HL-60 (cell line): ENCODE results near the gene NAALADL2.

Experiments used
- DNase-seq, 2 experiments: peaks; one replicate each; pipeline ENCODE4 v3.0.0-alpha.2; 2010 to 2020; ENCODE audit warnings: low read depth in 1 of 2, low spot score in 1 of 2
- H3K27ac ChIP-seq: fragments of 250-450 bp; sonication (Bioruptor Pico); replicated peaks from 2 replicates; pipeline ENCODE4 v1.5.1; 2020; ENCODE audit warnings: mild to moderate bottlenecking, moderate library complexity
- H3K27me3 ChIP-seq: fragments of 250-450 bp; sonication (Bioruptor Pico); 2 replicates; pipeline ENCODE4 v1.5.1; 2021; ENCODE audit warnings: mild to moderate bottlenecking, moderate library complexity; ENCODE audit not compliant: insufficient read depth, poor library complexity, severe bottlenecking
- H3K4me3 ChIP-seq: replicated peaks from 2 replicates; pipeline ENCODE4 v1.5.1; 2011; ENCODE audit warnings: mild to moderate bottlenecking, control low read depth, low read length; ENCODE audit not compliant: insufficient read depth
- GABPA ChIP-seq: IDR thresholded peaks from 2 replicates; pipeline ENCODE4 v1.6.1; 2012; ENCODE audit warnings: low read depth
- POLR2AphosphoS5 ChIP-seq: IDR thresholded peaks from 2 replicates; pipeline ENCODE4 v1.6.1; 2012; ENCODE audit warnings: low read depth
- SPI1 ChIP-seq: IDR thresholded peaks from 2 replicates; pipeline ENCODE4 v1.6.1; 2012; ENCODE audit warnings: low read depth, mild to moderate bottlenecking, borderline replicate concordance
- TF ChIP-seq, protein P1 (sequence below): IDR thresholded peaks from one replicate; pipeline ENCODE4 v1.5.1; 2011; ENCODE audit warnings: low read length, control low read depth, inconsistent platforms; ENCODE audit not compliant: insufficient read depth
- TF ChIP-seq, protein P2 (sequence below): IDR thresholded peaks from 2 replicates; pipeline ENCODE4 v1.6.1; 2012; ENCODE audit warnings: low read depth; ENCODE audit not compliant: insufficient replicate concordance

Gene NAALADL2

DNA sequence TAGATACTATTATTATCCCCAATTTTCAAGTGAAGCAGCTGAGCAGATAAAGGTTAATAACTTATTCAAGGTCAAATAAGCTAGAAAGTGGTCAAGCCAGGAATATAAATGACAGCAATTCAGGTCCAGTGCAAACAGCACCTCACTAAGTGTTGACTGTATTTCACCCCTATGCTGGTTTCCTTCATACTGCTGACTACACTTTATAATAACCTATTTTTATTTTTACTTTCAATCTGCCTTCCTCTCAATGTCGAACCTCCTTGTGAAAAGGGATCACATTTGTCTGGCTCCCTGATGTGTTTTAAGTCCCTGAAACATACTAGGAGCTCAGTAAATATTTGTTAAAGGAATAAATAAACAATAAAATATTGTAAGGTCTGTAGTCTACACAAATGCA is 146.1 kb downstream of the NAALADL2 start:
- no peak for DNase-seq
- no peak overlapping the region for H3K27ac ChIP-seq
- TF ChIP-seq GABPA (no peak), POLR2AphosphoS5 (no peak), SPI1 (no peak)
- no peaks in the 10 kb centered on the region for H3K27me3 ChIP-seq
- H3K4me3 ChIP-seq = no peak overlapping the region

DNA sequence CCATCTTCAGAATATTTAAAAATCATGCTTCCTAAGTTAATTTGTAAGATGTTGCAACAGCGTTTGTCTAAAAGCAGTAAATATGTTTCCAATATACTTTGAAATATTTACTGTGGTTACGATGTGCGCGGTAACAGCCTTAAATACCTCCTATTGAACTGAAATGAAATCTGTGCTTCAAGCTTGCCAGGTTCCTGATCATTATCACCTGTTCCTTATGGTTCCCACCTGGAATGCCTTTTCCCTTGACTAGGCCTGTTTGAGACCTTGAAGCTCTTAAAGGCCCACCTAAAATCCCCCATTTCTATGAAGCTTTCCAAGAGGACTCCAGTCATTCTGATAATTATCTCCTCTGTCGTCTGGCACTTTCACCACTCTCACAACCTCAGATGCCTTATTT is 146.7 kb downstream of the NAALADL2 start:
- H3K4me3 ChIP-seq = no peak overlapping the region
- TF ChIP-seq POLR2AphosphoS5 (no peak), SPI1 (no peak), GABPA (no peak)
- TF ChIP-seq, protein P1, sequence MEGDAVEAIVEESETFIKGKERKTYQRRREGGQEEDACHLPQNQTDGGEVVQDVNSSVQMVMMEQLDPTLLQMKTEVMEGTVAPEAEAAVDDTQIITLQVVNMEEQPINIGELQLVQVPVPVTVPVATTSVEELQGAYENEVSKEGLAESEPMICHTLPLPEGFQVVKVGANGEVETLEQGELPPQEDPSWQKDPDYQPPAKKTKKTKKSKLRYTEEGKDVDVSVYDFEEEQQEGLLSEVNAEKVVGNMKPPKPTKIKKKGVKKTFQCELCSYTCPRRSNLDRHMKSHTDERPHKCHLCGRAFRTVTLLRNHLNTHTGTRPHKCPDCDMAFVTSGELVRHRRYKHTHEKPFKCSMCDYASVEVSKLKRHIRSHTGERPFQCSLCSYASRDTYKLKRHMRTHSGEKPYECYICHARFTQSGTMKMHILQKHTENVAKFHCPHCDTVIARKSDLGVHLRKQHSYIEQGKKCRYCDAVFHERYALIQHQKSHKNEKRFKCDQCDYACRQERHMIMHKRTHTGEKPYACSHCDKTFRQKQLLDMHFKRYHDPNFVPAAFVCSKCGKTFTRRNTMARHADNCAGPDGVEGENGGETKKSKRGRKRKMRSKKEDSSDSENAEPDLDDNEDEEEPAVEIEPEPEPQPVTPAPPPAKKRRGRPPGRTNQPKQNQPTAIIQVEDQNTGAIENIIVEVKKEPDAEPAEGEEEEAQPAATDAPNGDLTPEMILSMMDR = no peak
- TF ChIP-seq, protein P2, sequence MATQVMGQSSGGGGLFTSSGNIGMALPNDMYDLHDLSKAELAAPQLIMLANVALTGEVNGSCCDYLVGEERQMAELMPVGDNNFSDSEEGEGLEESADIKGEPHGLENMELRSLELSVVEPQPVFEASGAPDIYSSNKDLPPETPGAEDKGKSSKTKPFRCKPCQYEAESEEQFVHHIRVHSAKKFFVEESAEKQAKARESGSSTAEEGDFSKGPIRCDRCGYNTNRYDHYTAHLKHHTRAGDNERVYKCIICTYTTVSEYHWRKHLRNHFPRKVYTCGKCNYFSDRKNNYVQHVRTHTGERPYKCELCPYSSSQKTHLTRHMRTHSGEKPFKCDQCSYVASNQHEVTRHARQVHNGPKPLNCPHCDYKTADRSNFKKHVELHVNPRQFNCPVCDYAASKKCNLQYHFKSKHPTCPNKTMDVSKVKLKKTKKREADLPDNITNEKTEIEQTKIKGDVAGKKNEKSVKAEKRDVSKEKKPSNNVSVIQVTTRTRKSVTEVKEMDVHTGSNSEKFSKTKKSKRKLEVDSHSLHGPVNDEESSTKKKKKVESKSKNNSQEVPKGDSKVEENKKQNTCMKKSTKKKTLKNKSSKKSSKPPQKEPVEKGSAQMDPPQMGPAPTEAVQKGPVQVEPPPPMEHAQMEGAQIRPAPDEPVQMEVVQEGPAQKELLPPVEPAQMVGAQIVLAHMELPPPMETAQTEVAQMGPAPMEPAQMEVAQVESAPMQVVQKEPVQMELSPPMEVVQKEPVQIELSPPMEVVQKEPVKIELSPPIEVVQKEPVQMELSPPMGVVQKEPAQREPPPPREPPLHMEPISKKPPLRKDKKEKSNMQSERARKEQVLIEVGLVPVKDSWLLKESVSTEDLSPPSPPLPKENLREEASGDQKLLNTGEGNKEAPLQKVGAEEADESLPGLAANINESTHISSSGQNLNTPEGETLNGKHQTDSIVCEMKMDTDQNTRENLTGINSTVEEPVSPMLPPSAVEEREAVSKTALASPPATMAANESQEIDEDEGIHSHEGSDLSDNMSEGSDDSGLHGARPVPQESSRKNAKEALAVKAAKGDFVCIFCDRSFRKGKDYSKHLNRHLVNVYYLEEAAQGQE = no peak
- H3K27me3 ChIP-seq = no peaks in the 10 kb centered on the region
- H3K27ac ChIP-seq = no peak overlapping the region
- DNase-seq = no peak

DNA sequence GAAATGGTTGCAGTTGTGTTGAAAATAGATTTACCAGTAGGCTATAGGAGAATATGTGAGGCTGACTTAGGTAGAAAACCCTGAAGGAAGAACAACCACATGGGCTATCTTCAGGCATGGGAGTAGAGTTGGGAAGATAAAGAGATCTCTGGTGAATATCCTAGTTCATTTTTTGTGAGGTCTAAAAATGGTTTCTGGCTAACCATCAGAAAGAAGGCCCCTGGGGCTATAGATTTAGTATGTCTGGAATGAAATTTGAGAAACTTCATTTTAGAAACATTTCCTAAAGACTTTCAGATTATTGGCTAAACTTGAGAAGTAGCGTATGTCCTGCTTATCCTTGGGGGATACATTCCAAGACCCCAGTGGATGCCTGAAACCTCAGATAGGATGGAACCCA is 148.2 kb downstream of the NAALADL2 start:
- H3K27ac ChIP-seq = no peak overlapping the region
- TF ChIP-seq, protein P2 = no peak
- no peak for TF ChIP-seq POLR2AphosphoS5
- TF ChIP-seq SPI1 = no peak
- TF ChIP-seq, protein P1 = no peak
- no peak for TF ChIP-seq GABPA
- H3K27me3 ChIP-seq = no peaks in the 10 kb centered on the region
- DNase-seq = no peak
- H3K4me3 ChIP-seq = no peak overlapping the region

DNA sequence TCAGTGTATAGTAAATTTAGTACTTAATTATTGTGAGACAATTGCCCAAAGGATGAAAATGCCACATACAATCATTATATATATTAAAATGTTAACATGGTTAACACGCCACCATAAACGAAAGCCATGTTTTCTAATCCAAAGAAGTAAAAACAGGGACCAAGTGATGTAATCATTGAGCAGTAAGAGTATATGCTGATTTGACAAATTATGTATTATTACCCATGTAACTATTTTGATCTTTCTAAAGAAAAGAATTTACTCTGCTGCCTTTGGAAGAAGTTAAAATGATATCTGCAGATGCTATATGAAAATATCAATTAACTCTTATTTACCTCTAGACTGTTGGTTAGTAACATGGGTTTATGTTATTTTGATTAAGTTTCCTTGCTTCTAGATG is 150.2 kb downstream of the NAALADL2 start:
- no peak overlapping the region for H3K4me3 ChIP-seq
- no peak for TF ChIP-seq GABPA
- TF ChIP-seq, protein P2 = no peak
- TF ChIP-seq, protein P1 = no peak
- no peak for TF ChIP-seq POLR2AphosphoS5
- no peak for TF ChIP-seq SPI1
- no peak for DNase-seq
- no peak overlapping the region for H3K27ac ChIP-seq
- no peaks in the 10 kb centered on the region for H3K27me3 ChIP-seq
